Heart right ventricle (tissue), 16 donors: ENCODE measurements around the gene TMEM140. TPM values are rescaled to one million over a fixed set of nuclear protein-coding genes. Genes with fewer than 3 reads are reported as not detected.

ENCODE experiments used
- ATAC-seq, 8 donors: fragments of 200-7000 bp; cut with Tn5 transposase; one replicate each; pipeline ENCODE4 v1.9.1; 2020; ENCODE audit warnings: mild to moderate bottlenecking in 8 of 8, moderate library complexity in 8 of 8, moderate number of reproducible peaks in 1 of 8
- DNase-seq, 2 donors: peaks; one replicate each; pipeline ENCODE4 v3.0.0-alpha.2; 2020
- H3K27ac ChIP-seq, 10 donors: fragments of 200-600 bp; sonication (generic) in 2 of 10; one replicate each; pipeline versions ENCODE4 v1.5.0 to v1.8.0; 2020 to 2022; ENCODE audit warnings: mild to moderate bottlenecking in 3 of 10
- H3K27me3 ChIP-seq, 7 donors: fragments of 200-600 bp; one replicate each; pipeline ENCODE4 v1.8.0; 2021 to 2022; ENCODE audit warnings: mild to moderate bottlenecking in 2 of 7
- H3K36me3 ChIP-seq, 9 donors: fragments of 200-600 bp; sonication (generic) in 1 of 9; one replicate each; pipeline versions ENCODE4 v1.5.0 to v1.8.0; 2020 to 2022; ENCODE audit warnings: mild to moderate bottlenecking in 2 of 9
- H3K4me1 ChIP-seq, 9 donors: fragments of 200-600 bp; sonication (generic) in 1 of 9; one replicate each; pipeline versions ENCODE4 v1.5.0 to v1.8.0; 2020 to 2022; ENCODE audit warnings: mild to moderate bottlenecking in 4 of 9
- H3K4me3 ChIP-seq, 10 donors: fragments of 200-600 bp; sonication (generic) in 2 of 10; one replicate each; pipeline versions ENCODE4 v1.5.0 to v1.8.0; 2020 to 2022; ENCODE audit warnings: mild to moderate bottlenecking in 7 of 10, moderate library complexity in 2 of 10
- H3K9me3 ChIP-seq, 11 donors: fragments of 200-600 bp in 10 of 11; sonication (generic) in 2 of 11; one replicate each; pipeline versions ENCODE4 v1.5.0 to v1.8.0; 2013 to 2022; ENCODE audit warnings: mild to moderate bottlenecking in 2 of 11, control low read depth in 1 of 11, moderate library complexity in 1 of 11
- WGBS, 2 donors: extraction: QIAGEN DNeasy Blood & Tissue Kit; methylation state at CpG; one replicate each; pipeline ENCODE4 v1.1.7; 2013; ENCODE audit warnings: inconsistent platforms in 1 of 2; 5-methylcytosine and 5-hydroxymethylcytosine counted together
- intact Hi-C, 10 donors: fragments of 100-400 bp; cut with DNase I; formaldehyde crosslinking; loops; one replicate each; pipeline versions ENCODE4 v1.11.1 to v1.14.2; 2022
- polyA plus RNA-seq, 2 donors: library from polyadenylated mRNA; stranded (reverse); fragments of 200-250 nt; gene quantifications; one replicate each; pipeline ENCODE4 v1.2.3, GENCODE V29; 2013
- total RNA-seq, 10 donors: library from RNA; stranded (reverse); fragmentation: NEBNext Ultra II Directional in 3 of 10; extraction: Animal tissue kit (Norgen Biotek cat#: 25700) in 3 of 10; gene quantifications; one replicate each; pipeline versions ENCODE4 v1.2.1 to v1.2.4, GENCODE V29; 2021 to 2023
- TF ChIP-seq, protein P1 (sequence below), 9 donors: fragments of 200-600 bp; sonication (generic) in 2 of 9; IDR thresholded peaks; one replicate each; pipeline versions ENCODE4 v1.5.0 to v1.8.0; 2021 to 2022; ENCODE audit warnings: antibody characterized with exemption in 9 of 9, mild to moderate bottlenecking in 5 of 9, moderate library complexity in 1 of 9
- donor health status: Arrhythmogenic right ventricular cardiomyopathy.
- donor health status: ischemic (EF 13 %, LVEDD 7.1; RV severe dilation, severe dysfunction).
- donor health status: healthy with polysubstance abuse.
- donor health status: DM: no; HTN: yes; CAD: no.
- donor health status: DM: no; HTN: no; CAD: no.
- donor health status: ischemic (EF 25% LVEDD 6.9; RV normal size, moderate dysfunction).
- donor health status: ischemic (EF 25% LVEDD 5.7; RV mildly dilated, moderate dysfunction).
- donor health status: healthy.
- donor health status: DM: yes; HTN: yes; CAD: no.
- donor health status: Ischemic cardiomyopathy.
- donor health status: ischemic (EF 35%, LVEDD 5.7; RV mildly dilated, moderate dysfunction).
- donor health status: nonischemic (EF 11% LVEDD 7.7; RV severe dilation, severe dysfunction).
- donor health status: DM: yes; HTN: yes; CAD: no.
- donor health status: PGD.
- donor health status: ischemic (EF 29% LVEDD 5.4; RV normal size, mild dysfunction).
- donor health status: nonischemic (EF 23%, LVEDD 6.1; RV moderate dilation, normal function).

Gene TMEM140
- total and polyA plus RNA-seq, 12 donors, result 6.1 to 74.1 (median 26.2) TPM

DNA sequence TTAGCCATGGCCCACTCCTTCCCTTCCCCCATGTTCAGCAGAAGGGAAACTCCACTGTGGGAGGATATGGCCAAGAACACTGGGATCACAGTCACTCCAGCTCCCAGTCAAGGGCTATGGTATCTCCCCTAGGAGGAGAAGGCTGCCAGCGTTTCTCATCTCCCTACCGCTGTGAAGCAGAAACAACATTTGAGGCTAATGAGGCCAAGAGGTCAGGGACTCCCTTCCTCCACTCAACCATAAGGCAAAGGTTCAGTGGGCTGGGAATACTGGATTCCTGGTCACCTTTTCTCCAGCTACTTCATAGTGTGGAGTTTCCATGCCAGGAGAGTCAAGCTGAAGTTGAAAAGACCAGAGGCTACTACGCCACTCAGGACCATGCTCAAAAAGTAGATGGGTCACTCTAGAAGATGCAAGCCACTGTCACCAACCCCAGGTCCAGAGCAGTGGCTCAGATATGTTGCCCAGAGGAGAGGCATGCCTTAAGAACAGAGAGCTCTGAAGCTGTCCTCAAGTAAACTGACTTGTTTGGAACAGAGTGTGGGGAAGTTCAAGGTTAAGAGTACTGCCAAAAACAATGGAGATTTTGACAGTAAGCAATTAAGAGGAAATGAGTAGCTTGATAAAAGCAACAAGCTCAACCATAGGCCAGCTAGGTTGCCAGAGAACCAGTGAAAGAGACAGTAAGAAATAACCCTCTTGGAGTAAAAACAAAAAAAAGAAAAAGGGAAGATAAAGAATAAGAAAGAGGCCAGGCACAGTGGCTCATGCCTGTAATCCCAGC lies 3.8 kb upstream of the TMEM140 start:
- Histone ChIP-seq H3K9me3 (no peaks in the 10 kb centered on the region), H3K36me3 (no peaks in the 10 kb centered on the region), H3K27ac (peak overlapping the region in 7 of 10 donors; percentile 9 to 96 (median 48)), H3K27me3 (no peaks in the 10 kb centered on the region), H3K4me3 (no peak overlapping the region), H3K4me1 (peaks cover 6 to 45% (median 37%) of the 10 kb centered on the region in 9 donors)
- WGBS, 2 donors, result 71 to 85% methylated on average over 3 of the region's 3 CpGs
- intact Hi-C loops, result loop anchor here in 1 of 10 donors (5.0 kb wide), 1 partner anchor 157 kb away; the partner anchor contains the start of gene AGBL3
- DNase-seq (peak in 1 of 2 donors; percentile 16), ATAC-seq (peak in 6 of 8 donors; percentile 15 to 58 (median 39))
- TF ChIP-seq, protein P1, sequence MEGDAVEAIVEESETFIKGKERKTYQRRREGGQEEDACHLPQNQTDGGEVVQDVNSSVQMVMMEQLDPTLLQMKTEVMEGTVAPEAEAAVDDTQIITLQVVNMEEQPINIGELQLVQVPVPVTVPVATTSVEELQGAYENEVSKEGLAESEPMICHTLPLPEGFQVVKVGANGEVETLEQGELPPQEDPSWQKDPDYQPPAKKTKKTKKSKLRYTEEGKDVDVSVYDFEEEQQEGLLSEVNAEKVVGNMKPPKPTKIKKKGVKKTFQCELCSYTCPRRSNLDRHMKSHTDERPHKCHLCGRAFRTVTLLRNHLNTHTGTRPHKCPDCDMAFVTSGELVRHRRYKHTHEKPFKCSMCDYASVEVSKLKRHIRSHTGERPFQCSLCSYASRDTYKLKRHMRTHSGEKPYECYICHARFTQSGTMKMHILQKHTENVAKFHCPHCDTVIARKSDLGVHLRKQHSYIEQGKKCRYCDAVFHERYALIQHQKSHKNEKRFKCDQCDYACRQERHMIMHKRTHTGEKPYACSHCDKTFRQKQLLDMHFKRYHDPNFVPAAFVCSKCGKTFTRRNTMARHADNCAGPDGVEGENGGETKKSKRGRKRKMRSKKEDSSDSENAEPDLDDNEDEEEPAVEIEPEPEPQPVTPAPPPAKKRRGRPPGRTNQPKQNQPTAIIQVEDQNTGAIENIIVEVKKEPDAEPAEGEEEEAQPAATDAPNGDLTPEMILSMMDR (IDR thresholded peaks at IDR 0.05), result no peak

GRCh38 chr7:135147341-135147898 lies 452 bp upstream of the TMEM140 start:
- DNase-seq, result peak in 1 of 2 donors; percentile 61
- WGBS, 2 donors, result 8 to 17% methylated on average over 6 of the region's 6 CpGs

DNA sequence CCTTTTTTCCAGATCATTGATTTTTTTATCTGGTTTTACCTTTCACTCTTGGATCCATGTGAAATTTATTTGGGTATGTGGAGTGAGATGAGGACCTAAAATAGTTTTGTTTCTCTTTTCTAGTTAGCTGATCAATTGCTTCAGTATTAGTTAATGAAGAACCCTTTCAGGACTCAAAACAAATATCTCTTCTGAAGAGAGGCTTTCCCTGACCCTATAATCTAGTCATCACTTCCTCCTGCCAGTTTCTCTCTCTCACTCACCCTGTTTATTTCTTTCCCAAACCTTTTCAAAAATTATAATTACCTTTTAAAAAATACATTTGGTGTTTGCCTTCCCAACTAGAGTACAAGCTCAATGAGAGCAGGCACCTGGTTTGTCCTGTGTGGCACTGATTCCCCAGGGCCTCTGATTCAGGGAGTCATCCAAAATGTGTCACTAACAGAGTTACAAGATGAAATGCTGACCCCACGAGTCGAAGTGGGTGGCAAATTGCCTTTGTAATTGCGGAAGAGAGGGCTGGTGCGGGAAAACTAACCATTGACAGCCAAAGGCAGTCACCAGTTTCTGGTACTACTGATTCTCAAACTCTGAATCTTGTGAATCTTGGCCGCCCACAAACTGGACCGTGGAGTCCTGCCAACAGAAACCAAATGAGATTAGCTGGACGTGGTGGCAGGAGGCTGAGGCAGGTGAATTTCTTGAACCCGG lies 2.4 kb downstream of the TMEM140 start:
- Histone ChIP-seq H3K4me3 (peak overlapping the region in 9 of 10 donors; percentile 37 to 69 (median 62)), H3K9me3 (peaks cover 0 to 26% (median 4%) of the 10 kb centered on the region in 11 donors), H3K36me3 (peaks cover 0 to 32% (median 0%) of the 10 kb centered on the region in 9 donors), H3K27ac (peak overlapping the region; percentile 19 to 97 (median 94)), H3K27me3 (no peaks in the 10 kb centered on the region), H3K4me1 (peaks cover 6 to 66% (median 51%) of the 10 kb centered on the region in 9 donors)
- intact Hi-C loops, result no loop called here
- WGBS, 2 donors, result 45 to 63% methylated on average over 8 of the region's 8 CpGs
- ATAC-seq, result peak in 1 of 8 donors; percentile 2
- peak in 1 of 2 donors; percentile 27 for DNase-seq
- TF ChIP-seq, protein P1 (IDR thresholded peaks at IDR 0.05), result no peak

More at GRCh38 chr7:135147341-135147898, 452 bp upstream of the TMEM140 start:
- Histone ChIP-seq H3K36me3 (peaks cover 0 to 14% (median 0%) of the 10 kb centered on the region in 9 donors), H3K27ac (peak overlapping the region; percentile 87 to 97 (median 94)), H3K27me3 (no peaks in the 10 kb centered on the region), H3K9me3 (no peaks in the 10 kb centered on the region), H3K4me1 (peaks cover 6 to 78% (median 62%) of the 10 kb centered on the region in 9 donors), H3K4me3 (peak overlapping the region; percentile 30 to 69 (median 62))
- intact Hi-C loops, result loop anchor here in 4 of 10 donors (1.0 to 5.0 kb wide), 3 partner anchors 23 to 161 kb away; partner anchors contain the start of genes AGBL3 (in 3 of the 4) and CYREN (in 1 of the 4)
- TF ChIP-seq, protein P1 (IDR thresholded peaks at IDR 0.05), result peak in 1 of 9 donors; percentile 11
- ATAC-seq, result peak; percentile 60 to 76 (median 74)

GRCh38 chr7:135151132-135151531 lies 3.3 kb downstream of the TMEM140 start:
- Histone ChIP-seq H3K36me3 (peaks cover 0 to 37% (median 0%) of the 10 kb centered on the region in 9 donors), H3K27me3 (no peaks in the 10 kb centered on the region), H3K4me3 (peak overlapping the region in 6 of 10 donors; percentile 59 to 69 (median 62)), H3K27ac (peak overlapping the region in 9 of 10 donors; percentile 87 to 97 (median 94)), H3K9me3 (peaks cover 0 to 35% (median 13%) of the 10 kb centered on the region in 11 donors), H3K4me1 (peaks cover 6 to 57% (median 42%) of the 10 kb centered on the region in 9 donors)
- WGBS, 2 donors, result 73 to 82% methylated on average over 2 of the region's 2 CpGs
- TF ChIP-seq, protein P1 (IDR thresholded peaks at IDR 0.05), result no peak
- intact Hi-C loops, result no loop called here
- ATAC-seq, result peak in 4 of 8 donors; percentile 3 to 28 (median 14)
- DNase-seq, result no peak
